Loucy (cell line): Measurements from ENCODE around the gene PRSS12.

Experiments used
- H2AFZ ChIP-seq: fragments of 200-600 bp; sonication (generic); 2 replicates; pipeline ENCODE4 v1.6.0; 2016; ENCODE audit warnings: antibody characterized with exemption, mild to moderate bottlenecking, low read length, moderate library complexity
- H3F3A ChIP-seq: fragments of 200-600 bp; 2 replicates; pipeline ENCODE4 v1.6.0; 2016; ENCODE audit warnings: antibody characterized with exemption, low read depth, mild to moderate bottlenecking
- H3K27me3 ChIP-seq: fragments of 200-600 bp; sonication (generic); 2 replicates; pipeline ENCODE4 v1.6.1; 2014; ENCODE audit warnings: low read length, mild to moderate bottlenecking; ENCODE audit not compliant: insufficient read depth, poor library complexity, severe bottlenecking
- H3K36me3 ChIP-seq: fragments of 200-600 bp; sonication (generic); 2 replicates; pipeline ENCODE4 v1.6.1; 2016; ENCODE audit warnings: low read length; ENCODE audit not compliant: insufficient read depth
- H3K4me1 ChIP-seq: fragments of 200-600 bp; sonication (generic); 2 replicates; pipeline ENCODE4 v1.5.1; 2014; ENCODE audit warnings: low read length, mild to moderate bottlenecking; ENCODE audit not compliant: insufficient read depth, poor library complexity, severe bottlenecking
- H3K4me2 ChIP-seq: fragments of 200-600 bp; sonication (generic); 2 replicates; pipeline ENCODE4 v1.6.0; 2014; ENCODE audit warnings: antibody characterized with exemption, low read length, low read depth, mild to moderate bottlenecking; ENCODE audit not compliant: poor library complexity, severe bottlenecking
- H3K4me3 ChIP-seq: fragments of 200-600 bp; sonication (generic); 2 replicates; pipeline ENCODE4 v1.5.1; 2014; ENCODE audit warnings: low read length, mild to moderate bottlenecking, mixed read lengths; ENCODE audit not compliant: poor library complexity, severe bottlenecking
- H3K79me2 ChIP-seq: fragments of 200-600 bp; sonication (generic); 2 replicates; pipeline ENCODE4 v1.6.1; 2014; ENCODE audit warnings: low read length; ENCODE audit not compliant: insufficient read depth
- H3K9ac ChIP-seq: fragments of 200-600 bp; sonication (generic); 2 replicates; pipeline ENCODE4 v1.6.0; 2014; ENCODE audit warnings: mild to moderate bottlenecking, low read depth, low read length, moderate library complexity; ENCODE audit not compliant: poor library complexity, severe bottlenecking
- H3K9me2 ChIP-seq: fragments of 200-600 bp; sonication (generic); replicated peaks from 2 replicates; pipeline ENCODE4 v1.6.1; 2016; ENCODE audit warnings: low read depth, low read length, mixed read lengths
- H3K9me3 ChIP-seq: fragments of 200-600 bp; sonication (generic); 2 replicates; pipeline ENCODE4 v1.6.1; 2014; ENCODE audit warnings: mild to moderate bottlenecking, antibody characterized with exemption, low read length, low read depth; ENCODE audit not compliant: insufficient read depth
- H4K20me1 ChIP-seq: fragments of 200-600 bp; sonication (generic); 2 replicates; pipeline ENCODE4 v1.6.0; 2014; ENCODE audit warnings: antibody characterized with exemption, low read length, mild to moderate bottlenecking; ENCODE audit not compliant: insufficient read depth, poor library complexity, severe bottlenecking
- EZH2phosphoT487 ChIP-seq: fragments of 200-600 bp; IDR thresholded peaks from 2 replicates; pipeline ENCODE4 v1.6.1; 2018; ENCODE audit warnings: antibody characterized with exemption, mild to moderate bottlenecking, moderate library complexity, borderline replicate concordance
- TF ChIP-seq, protein P1 (sequence below): fragments of 200-600 bp; sonication (generic); conservative IDR thresholded peaks from 2 replicates; pipeline ENCODE4 v1.5.1; 2014; ENCODE audit warnings: mild to moderate bottlenecking, antibody characterized with exemption, low read length

Gene PRSS12

DNA sequence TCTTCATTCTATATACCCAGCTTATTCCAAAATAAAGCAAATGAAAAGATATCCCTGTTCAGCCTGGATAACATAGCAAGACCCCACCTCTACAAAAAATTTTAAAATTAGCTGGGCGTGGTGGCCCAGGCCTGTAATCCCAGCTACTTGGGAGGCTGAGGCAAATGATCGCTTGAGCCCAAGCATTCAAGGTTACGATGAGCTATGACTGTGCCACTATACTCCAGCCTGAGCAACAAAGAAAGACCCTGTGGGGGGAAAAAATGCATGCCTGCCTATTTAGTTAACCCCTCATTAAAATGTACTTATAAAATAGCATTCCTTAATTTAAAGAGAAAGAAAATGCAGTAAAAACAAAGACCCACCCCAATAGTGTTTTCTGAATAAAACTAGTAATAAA is 9.3 kb downstream of the PRSS12 start:
- no peaks in the 10 kb centered on the region for H4K20me1 ChIP-seq
- no peaks in the 10 kb centered on the region for H3K36me3 ChIP-seq
- no peak overlapping the region for H3K4me3 ChIP-seq
- H3K9ac ChIP-seq: no peak overlapping the region
- no peaks in the 10 kb centered on the region for H3K27me3 ChIP-seq
- H3K9me2 ChIP-seq: no peaks in the 10 kb centered on the region
- H3K4me2 ChIP-seq: no peak overlapping the region
- no peak overlapping the region for H2AFZ ChIP-seq
- no peaks in the 10 kb centered on the region for H3K4me1 ChIP-seq
- no peak for TF ChIP-seq EZH2phosphoT487
- TF ChIP-seq, protein P1, sequence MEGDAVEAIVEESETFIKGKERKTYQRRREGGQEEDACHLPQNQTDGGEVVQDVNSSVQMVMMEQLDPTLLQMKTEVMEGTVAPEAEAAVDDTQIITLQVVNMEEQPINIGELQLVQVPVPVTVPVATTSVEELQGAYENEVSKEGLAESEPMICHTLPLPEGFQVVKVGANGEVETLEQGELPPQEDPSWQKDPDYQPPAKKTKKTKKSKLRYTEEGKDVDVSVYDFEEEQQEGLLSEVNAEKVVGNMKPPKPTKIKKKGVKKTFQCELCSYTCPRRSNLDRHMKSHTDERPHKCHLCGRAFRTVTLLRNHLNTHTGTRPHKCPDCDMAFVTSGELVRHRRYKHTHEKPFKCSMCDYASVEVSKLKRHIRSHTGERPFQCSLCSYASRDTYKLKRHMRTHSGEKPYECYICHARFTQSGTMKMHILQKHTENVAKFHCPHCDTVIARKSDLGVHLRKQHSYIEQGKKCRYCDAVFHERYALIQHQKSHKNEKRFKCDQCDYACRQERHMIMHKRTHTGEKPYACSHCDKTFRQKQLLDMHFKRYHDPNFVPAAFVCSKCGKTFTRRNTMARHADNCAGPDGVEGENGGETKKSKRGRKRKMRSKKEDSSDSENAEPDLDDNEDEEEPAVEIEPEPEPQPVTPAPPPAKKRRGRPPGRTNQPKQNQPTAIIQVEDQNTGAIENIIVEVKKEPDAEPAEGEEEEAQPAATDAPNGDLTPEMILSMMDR: no peak
- no peaks in the 10 kb centered on the region for H3K9me3 ChIP-seq
- H3K79me2 ChIP-seq: no peaks in the 10 kb centered on the region
- H3F3A ChIP-seq: no peaks in the 10 kb centered on the region

- H3K4me1 ChIP-seq: no peaks in the 10 kb centered on the region
- H3F3A ChIP-seq: no peaks in the 10 kb centered on the region
- no peaks in the 10 kb centered on the region for H3K9me2 ChIP-seq
- no peak overlapping the region for H3K4me2 ChIP-seq
- no peaks in the 10 kb centered on the region for H4K20me1 ChIP-seq
- TF ChIP-seq, protein P1: no peak
- no peak for TF ChIP-seq EZH2phosphoT487
- no peaks in the 10 kb centered on the region for H3K36me3 ChIP-seq
- H2AFZ ChIP-seq: no peak overlapping the region
- H3K79me2 ChIP-seq: no peaks in the 10 kb centered on the region
- H3K9me3 ChIP-seq: no peaks in the 10 kb centered on the region
- no peaks in the 10 kb centered on the region for H3K27me3 ChIP-seq
- H3K9ac ChIP-seq: no peak overlapping the region
- no peak overlapping the region for H3K4me3 ChIP-seq
Observed at GRCh38 chr4:118340109-118340508, 12.7 kb downstream of the PRSS12 start.

GRCh38 chr4:118338981-118339765 is 13.6 kb downstream of the PRSS12 start:
- Histone ChIP-seq H3K4me3 (no peak overlapping the region), H3K79me2 (no peaks in the 10 kb centered on the region), H3K27me3 (no peaks in the 10 kb centered on the region), H3K9ac (no peak overlapping the region), H3K9me3 (no peaks in the 10 kb centered on the region), H3K9me2 (no peaks in the 10 kb centered on the region), H3K36me3 (no peaks in the 10 kb centered on the region), H2AFZ (no peak overlapping the region), H4K20me1 (no peaks in the 10 kb centered on the region), H3K4me2 (no peak overlapping the region), H3K4me1 (no peaks in the 10 kb centered on the region), H3F3A (no peaks in the 10 kb centered on the region)
- no peak for TF ChIP-seq EZH2phosphoT487
- TF ChIP-seq, protein P1: no peak
